H54 (cell line): ENCODE results near the gene SERPINF2.
"Not testable (repeated sequence)": the region's sequence is repeated elsewhere in the genome, so short reads cannot be mapped to it uniquely, and the experiment has no call there.

Experiments used
- DNase-seq: peaks from one replicate; pipeline ENCODE4 v3.0.0; 2011; ENCODE audit warnings: low spot score, mixed read lengths; ENCODE audit not compliant: insufficient read length
- FAIRE-seq: peaks from 3 replicates; lab custom pipeline; 2011; peaks lifted over from hg19 to GRCh38; lab: Jason Lieb, UNC
- POLR2A ChIP-seq: IDR thresholded peaks from 2 replicates; pipeline ENCODE4 v1.6.1; 2011; ENCODE audit warnings: low read depth, mild to moderate bottlenecking, low read length

Gene SERPINF2

GRCh38 chr17:1755252-1755826 is 12.7 kb downstream of the SERPINF2 start:
- TF ChIP-seq POLR2A: no peak
- FAIRE-seq: no peak
- DNase-seq: no peak

- FAIRE-seq (no peak), DNase-seq (no peak)
- no peak for TF ChIP-seq POLR2A
These were observed 13.2 kb downstream of the SERPINF2 start for GRCh38 chr17:1755827-1756262.

GRCh38 chr17:1758807-1759206 is 16.1 kb downstream of the SERPINF2 start:
- no peak for DNase-seq
- no peak for FAIRE-seq
- TF ChIP-seq POLR2A: no peak

- FAIRE-seq (no peak), DNase-seq (no peak)
- TF ChIP-seq POLR2A: no peak
These were observed 16.9 kb downstream of the SERPINF2 start for GRCh38 chr17:1759529-1759928.

GRCh38 chr17:1762233-1762900 is 19.7 kb downstream of the SERPINF2 start:
- no peak for DNase-seq
- no peak for FAIRE-seq
- TF ChIP-seq POLR2A: no peak

- no peak for TF ChIP-seq POLR2A
- FAIRE-seq (no peak), DNase-seq (no peak)
These were observed 20.5 kb downstream of the SERPINF2 start for GRCh38 chr17:1762901-1763898.

GRCh38 chr17:1764284-1764683 is 21.6 kb downstream of the SERPINF2 start:
- DNase-seq (no peak), FAIRE-seq (no peak)
- TF ChIP-seq POLR2A: no peak

GRCh38 chr17:1764705-1765104 is 22.0 kb downstream of the SERPINF2 start:
- not testable (repeated sequence) for FAIRE-seq

GRCh38 chr17:1765576-1765975 is 22.9 kb downstream of the SERPINF2 start:
- no peak for DNase-seq
- no peak for TF ChIP-seq POLR2A
- FAIRE-seq: no peak

More at GRCh38 chr17:1764705-1765104, 22.0 kb downstream of the SERPINF2 start:
- not testable (repeated sequence) for DNase-seq

- DNase-seq: no peak
These were observed 23.9 kb downstream of the SERPINF2 start for GRCh38 chr17:1766382-1767135.

GRCh38 chr17:1767358-1767757 is 24.7 kb downstream of the SERPINF2 start:
- DNase-seq: no peak
- TF ChIP-seq POLR2A: no peak
- FAIRE-seq: no peak

More at GRCh38 chr17:1766382-1767135, 23.9 kb downstream of the SERPINF2 start:
- no peak for FAIRE-seq
- TF ChIP-seq POLR2A: no peak

GRCh38 chr17:1769822-1770477 is 27.3 kb downstream of the SERPINF2 start:
- FAIRE-seq: no peak
- no peak for DNase-seq
- no peak for TF ChIP-seq POLR2A

GRCh38 chr17:1773000-1773695 is 30.5 kb downstream of the SERPINF2 start:
- not testable (repeated sequence) for DNase-seq, FAIRE-seq
